GM19239 (cell line): ENCODE results near the gene VIPR2.

Experiments
- DNase-seq: peaks from one replicate; pipeline ENCODE4 v3.0.0; 2011; ENCODE audit warnings: low spot score; ENCODE audit not compliant: insufficient read length
- FAIRE-seq: peaks from 2 replicates; lab custom pipeline; 2011; peaks lifted over from hg19 to GRCh38; lab: Jason Lieb, UNC

The VIPR2 gene

DNA sequence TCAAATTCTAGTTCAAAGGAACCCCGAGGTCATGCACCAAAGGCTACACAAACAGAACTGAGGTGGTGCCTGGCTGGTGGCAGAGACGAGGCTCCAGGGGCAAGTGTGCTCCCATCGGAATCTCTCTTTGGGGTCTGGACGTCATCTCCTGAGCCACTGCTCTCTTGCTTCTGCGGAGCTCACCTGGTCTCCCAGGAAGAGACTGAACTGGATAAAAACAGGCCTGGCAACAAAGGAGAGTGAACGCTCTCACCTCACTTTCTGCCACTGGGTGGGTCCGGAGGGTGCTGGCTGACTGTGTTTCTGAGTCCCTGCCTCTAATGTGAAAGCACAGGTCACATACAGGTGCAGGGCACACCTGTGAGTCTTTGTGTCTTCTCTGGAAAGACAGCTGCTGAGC is 22.4 kb downstream of the VIPR2 start:
- DNase-seq (no peak), FAIRE-seq (no peak)

- DNase-seq (no peak), FAIRE-seq (no peak)
Observed at GRCh38 chr7:159121476-159121875, 23.2 kb downstream of the VIPR2 start.

GRCh38 chr7:159121068-159121467 is 23.6 kb downstream of the VIPR2 start:
- no peak for FAIRE-seq
- no peak for DNase-seq

GRCh38 chr7:159120540-159120919 is 24.1 kb downstream of the VIPR2 start:
- no peak for FAIRE-seq
- no peak for DNase-seq

- DNase-seq (no peak), FAIRE-seq (no peak)
Observed at GRCh38 chr7:159119851-159120539, 24.7 kb downstream of the VIPR2 start.

- FAIRE-seq (no peak), DNase-seq (no peak)
Observed at GRCh38 chr7:159119026-159119741, 25.5 kb downstream of the VIPR2 start.

GRCh38 chr7:159118623-159119022 is 26.0 kb downstream of the VIPR2 start:
- FAIRE-seq, result no peak
- no peak for DNase-seq

- DNase-seq (no peak), FAIRE-seq (no peak)
Observed at GRCh38 chr7:159118197-159118595, 26.5 kb downstream of the VIPR2 start.

GRCh38 chr7:159117366-159118196 is 27.1 kb downstream of the VIPR2 start:
- no peak for DNase-seq
- no peak for FAIRE-seq

- FAIRE-seq, result no peak
- DNase-seq, result no peak
Observed at GRCh38 chr7:159116581-159117339, 27.9 kb downstream of the VIPR2 start.

DNA sequence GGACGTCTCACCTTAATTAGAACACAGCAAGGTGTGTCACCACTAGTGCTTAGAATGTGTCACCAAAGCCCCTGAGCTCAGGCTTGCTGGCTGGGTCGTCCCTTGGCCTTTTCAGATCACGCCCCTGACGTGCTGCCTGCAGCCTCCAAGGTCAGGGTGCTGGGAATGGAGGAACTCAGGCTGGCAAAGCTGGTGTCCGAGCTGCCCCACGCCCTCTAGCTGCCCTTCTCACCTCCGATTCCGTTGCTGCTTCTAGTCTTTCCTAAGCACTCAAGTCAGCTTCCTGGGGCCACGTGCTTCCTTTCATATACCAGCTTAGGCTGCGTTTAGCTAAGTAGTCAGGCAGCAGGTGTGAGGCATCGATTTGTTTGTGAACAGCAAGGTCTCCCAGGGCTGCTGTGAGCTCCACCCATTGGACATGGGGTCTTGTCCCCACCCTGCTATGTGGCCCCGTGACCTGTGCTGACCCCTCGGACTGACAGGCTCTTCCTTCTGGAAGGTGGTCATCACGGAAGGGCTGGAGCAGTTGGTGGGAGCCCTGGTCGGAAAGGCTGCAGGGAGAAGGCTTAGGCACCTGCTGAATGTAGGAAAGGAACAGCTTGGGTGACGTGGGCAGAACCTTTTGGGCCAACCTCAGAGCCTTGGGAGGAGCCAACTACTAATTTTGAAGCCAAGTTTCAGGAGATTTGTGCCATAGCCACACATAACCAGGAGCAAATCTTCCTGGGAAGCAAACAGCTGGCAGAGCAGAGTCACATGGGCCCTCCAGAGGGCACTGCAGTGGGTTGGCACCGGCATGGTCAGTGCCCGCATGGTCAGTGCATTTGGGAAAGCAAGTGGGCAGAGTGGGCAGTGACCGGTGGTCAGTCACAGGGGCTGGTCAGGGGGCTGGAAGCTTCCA is 28.8 kb downstream of the VIPR2 start:
- no peak for DNase-seq
- no peak for FAIRE-seq

- no peak for FAIRE-seq
- no peak for DNase-seq
Observed at GRCh38 chr7:159114981-159115380, 29.7 kb downstream of the VIPR2 start.

- FAIRE-seq, result no peak
Observed at GRCh38 chr7:159114096-159114495, 30.6 kb downstream of the VIPR2 start.

DNA sequence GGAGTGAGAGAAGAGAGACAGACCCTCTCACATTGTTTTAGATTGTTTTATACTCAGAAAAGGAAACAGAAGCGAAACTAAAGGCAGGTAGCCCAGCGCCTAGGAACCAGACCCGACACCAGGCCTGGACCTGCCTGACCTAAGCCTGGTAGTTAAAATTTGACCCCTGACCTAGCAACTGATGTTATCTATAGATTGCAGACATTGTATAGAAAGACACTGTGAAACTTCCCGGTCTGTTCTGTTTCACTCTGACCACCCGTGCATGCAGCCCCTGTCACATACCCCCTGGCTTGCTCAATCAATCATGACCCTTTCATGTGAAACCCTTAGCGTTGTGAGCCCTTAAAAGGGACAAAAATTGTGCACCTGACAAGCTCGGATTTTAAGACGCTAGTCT is 31.6 kb downstream of the VIPR2 start:
- no peak for FAIRE-seq
- DNase-seq, result no peak

More at GRCh38 chr7:159114096-159114495, 30.6 kb downstream of the VIPR2 start:
- DNase-seq, result no peak

- no peak for FAIRE-seq
- DNase-seq, result no peak
Observed at GRCh38 chr7:159112136-159113011, 32.3 kb downstream of the VIPR2 start.

DNA sequence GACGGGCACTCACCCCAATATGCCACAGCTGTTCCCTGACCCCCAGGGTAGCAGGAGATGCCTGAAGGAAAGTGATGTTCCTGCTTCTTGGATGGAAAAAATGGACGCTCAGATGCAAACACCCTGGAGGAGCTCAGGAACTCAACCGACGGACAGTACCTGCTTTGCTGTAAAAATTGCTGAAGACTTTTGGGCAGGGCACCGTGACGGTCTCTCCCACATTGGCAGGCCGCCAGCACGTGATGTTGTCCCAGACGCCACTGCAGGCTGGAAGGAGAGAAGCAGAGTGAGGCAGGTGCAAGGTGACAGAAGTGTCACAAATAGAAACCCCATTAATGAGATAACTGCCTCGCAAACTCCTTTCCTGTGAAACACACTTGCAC is 35.0 kb downstream of the VIPR2 start:
- DNase-seq (no peak), FAIRE-seq (no peak)

- FAIRE-seq (no peak), DNase-seq (no peak)
Observed at GRCh38 chr7:159108941-159109652, 35.6 kb downstream of the VIPR2 start.

DNA sequence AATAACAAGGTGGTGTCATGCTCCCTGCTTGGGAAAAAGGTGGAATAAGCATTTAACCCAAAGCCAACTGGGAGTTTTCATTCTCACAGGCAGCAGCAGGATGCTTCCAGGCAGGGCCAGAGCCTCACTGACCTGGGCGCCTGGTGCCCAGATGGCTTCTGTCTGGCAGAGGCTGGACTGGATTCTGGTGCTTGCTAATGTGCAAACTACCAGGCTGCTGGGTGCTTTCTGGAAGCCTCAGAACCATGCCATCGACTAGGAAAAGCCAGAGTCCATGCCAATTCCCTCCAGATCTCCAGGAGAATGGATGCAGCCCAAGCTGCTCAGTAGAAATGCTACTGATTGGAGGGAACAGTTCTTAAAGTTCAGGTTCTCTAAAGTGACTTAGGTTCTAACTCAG is 36.2 kb downstream of the VIPR2 start:
- FAIRE-seq (no peak), DNase-seq (no peak)
